DOHH2 (cell line): ENCODE results near the gene PGP.

ENCODE experiments used
- H3F3A ChIP-seq: fragments of 200-600 bp; sonication (generic), shearing (Covaris generic); 2 replicates; pipeline ENCODE4 v1.6.0; 2016; ENCODE audit warnings: antibody characterized with exemption, mild to moderate bottlenecking; ENCODE audit not compliant: control insufficient read depth, insufficient read depth
- H3K27ac ChIP-seq: fragments of 200-600 bp; sonication (generic); 2 replicates; pipeline ENCODE4 v1.5.1; 2014; ENCODE audit warnings: low read depth, mild to moderate bottlenecking, low read length, moderate library complexity
- H3K27me3 ChIP-seq: fragments of 200-600 bp; sonication (generic); 2 replicates; pipeline ENCODE4 v1.6.1; 2014; ENCODE audit warnings: mild to moderate bottlenecking, low read length, mixed read lengths; ENCODE audit not compliant: control insufficient read depth
- H3K36me3 ChIP-seq: fragments of 200-600 bp; sonication (generic); 2 replicates; pipeline ENCODE4 v1.6.1; 2014; ENCODE audit warnings: mild to moderate bottlenecking, low read length, moderate library complexity, mixed read lengths; ENCODE audit not compliant: control insufficient read depth
- H3K4me1 ChIP-seq: fragments of 200-600 bp; sonication (generic); 2 replicates; pipeline ENCODE4 v1.6.1; 2014; ENCODE audit warnings: mild to moderate bottlenecking, low read length, mixed read lengths; ENCODE audit not compliant: control insufficient read depth
- H3K4me2 ChIP-seq: fragments of 200-600 bp; sonication (generic); 2 replicates; pipeline ENCODE4 v1.6.0; 2014; ENCODE audit warnings: mild to moderate bottlenecking, low read length, moderate library complexity
- H3K4me3 ChIP-seq: fragments of 200-600 bp; sonication (generic); 2 replicates; pipeline ENCODE4 v1.5.1; 2014; ENCODE audit warnings: mild to moderate bottlenecking, low read length, mixed read lengths
- H3K79me2 ChIP-seq: fragments of 200-600 bp; sonication (generic); 2 replicates; pipeline ENCODE4 v1.6.1; 2014; ENCODE audit warnings: mild to moderate bottlenecking, low read length, mixed read lengths; ENCODE audit not compliant: control insufficient read depth
- H3K9me2 ChIP-seq: fragments of 200-600 bp; sonication (generic); replicated peaks from 2 replicates; pipeline ENCODE4 v1.6.1; 2014; ENCODE audit warnings: mild to moderate bottlenecking, low read length, mixed read lengths; ENCODE audit not compliant: control insufficient read depth
- H3K9me3 ChIP-seq: fragments of 200-600 bp; sonication (generic); 2 replicates; pipeline ENCODE4 v1.6.1; 2014; ENCODE audit warnings: antibody characterized with exemption, low read length, mixed read lengths; ENCODE audit not compliant: control insufficient read depth, insufficient read depth
- H4K20me1 ChIP-seq: fragments of 200-600 bp; sonication (generic); 2 replicates; pipeline ENCODE4 v1.6.0; 2014; ENCODE audit warnings: low read depth, mild to moderate bottlenecking, antibody characterized with exemption, low read length, moderate library complexity; ENCODE audit not compliant: control insufficient read depth, insufficient read depth
- EZH2phosphoT487 ChIP-seq: fragments of 200-600 bp; sonication (generic); IDR thresholded peaks from 2 replicates; pipeline ENCODE4 v1.6.1; 2017; ENCODE audit warnings: borderline replicate concordance, mild to moderate bottlenecking, antibody characterized with exemption, low read length, moderate library complexity, mixed read lengths
- TF ChIP-seq, protein P1 (sequence below): fragments of 200-600 bp; sonication (generic); IDR thresholded peaks from one replicate; pipeline ENCODE4 v1.5.1; 2014; ENCODE audit warnings: antibody characterized with exemption, mild to moderate bottlenecking, low read depth, low read length; ENCODE audit not compliant: poor library complexity, severe bottlenecking

PGP gene

DNA sequence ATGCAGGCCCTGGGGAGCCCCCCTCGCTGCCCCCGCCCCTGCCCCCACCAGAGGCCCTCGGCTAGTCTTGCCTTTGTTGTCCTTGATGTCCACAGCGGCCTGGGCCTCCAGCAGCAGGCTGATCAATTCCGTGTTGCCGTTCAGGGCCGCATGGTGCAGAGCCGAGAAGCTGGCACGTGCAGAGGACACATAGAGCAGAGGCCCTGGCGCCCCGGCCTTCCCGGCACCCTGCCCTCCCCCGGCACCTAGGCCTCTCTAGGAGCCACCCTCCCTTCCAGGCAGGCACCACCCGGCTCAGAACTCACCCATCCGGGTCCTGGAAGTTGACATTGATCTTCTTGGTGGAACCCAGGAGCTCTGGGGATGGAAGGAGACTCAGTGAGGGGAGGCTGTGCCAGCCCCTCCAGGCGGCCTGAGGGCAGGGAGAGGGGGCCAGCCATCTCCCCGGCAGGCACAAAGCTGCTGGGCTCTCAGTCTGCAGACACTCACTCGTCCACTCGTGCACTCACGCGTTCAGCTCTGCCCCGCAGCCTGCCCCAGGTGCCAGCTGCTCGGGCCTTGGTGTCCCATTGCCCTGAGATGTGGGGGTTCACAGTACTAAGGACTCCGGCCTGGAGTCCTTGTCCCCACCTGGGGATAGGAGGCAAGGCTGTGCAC lies 24.5 kb downstream of the PGP start:
- H3K4me1 ChIP-seq = peaks cover 2% of the 10 kb centered on the region
- H4K20me1 ChIP-seq = peaks cover 2% of the 10 kb centered on the region; the same call in 1 of the 2 replicates
- no peaks in the 10 kb centered on the region for H3F3A ChIP-seq
- peaks cover 19% of the 10 kb centered on the region for H3K27me3 ChIP-seq
- TF ChIP-seq, protein P1, sequence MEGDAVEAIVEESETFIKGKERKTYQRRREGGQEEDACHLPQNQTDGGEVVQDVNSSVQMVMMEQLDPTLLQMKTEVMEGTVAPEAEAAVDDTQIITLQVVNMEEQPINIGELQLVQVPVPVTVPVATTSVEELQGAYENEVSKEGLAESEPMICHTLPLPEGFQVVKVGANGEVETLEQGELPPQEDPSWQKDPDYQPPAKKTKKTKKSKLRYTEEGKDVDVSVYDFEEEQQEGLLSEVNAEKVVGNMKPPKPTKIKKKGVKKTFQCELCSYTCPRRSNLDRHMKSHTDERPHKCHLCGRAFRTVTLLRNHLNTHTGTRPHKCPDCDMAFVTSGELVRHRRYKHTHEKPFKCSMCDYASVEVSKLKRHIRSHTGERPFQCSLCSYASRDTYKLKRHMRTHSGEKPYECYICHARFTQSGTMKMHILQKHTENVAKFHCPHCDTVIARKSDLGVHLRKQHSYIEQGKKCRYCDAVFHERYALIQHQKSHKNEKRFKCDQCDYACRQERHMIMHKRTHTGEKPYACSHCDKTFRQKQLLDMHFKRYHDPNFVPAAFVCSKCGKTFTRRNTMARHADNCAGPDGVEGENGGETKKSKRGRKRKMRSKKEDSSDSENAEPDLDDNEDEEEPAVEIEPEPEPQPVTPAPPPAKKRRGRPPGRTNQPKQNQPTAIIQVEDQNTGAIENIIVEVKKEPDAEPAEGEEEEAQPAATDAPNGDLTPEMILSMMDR = no peak
- no peak for TF ChIP-seq EZH2phosphoT487
- H3K9me2 ChIP-seq = no peaks in the 10 kb centered on the region
- no peaks in the 10 kb centered on the region for H3K36me3 ChIP-seq
- H3K79me2 ChIP-seq = no peaks in the 10 kb centered on the region
- no peaks in the 10 kb centered on the region for H3K9me3 ChIP-seq
- H3K4me3 ChIP-seq = no peak overlapping the region
- no peak overlapping the region for H3K4me2 ChIP-seq
- no peak overlapping the region for H3K27ac ChIP-seq

DNA sequence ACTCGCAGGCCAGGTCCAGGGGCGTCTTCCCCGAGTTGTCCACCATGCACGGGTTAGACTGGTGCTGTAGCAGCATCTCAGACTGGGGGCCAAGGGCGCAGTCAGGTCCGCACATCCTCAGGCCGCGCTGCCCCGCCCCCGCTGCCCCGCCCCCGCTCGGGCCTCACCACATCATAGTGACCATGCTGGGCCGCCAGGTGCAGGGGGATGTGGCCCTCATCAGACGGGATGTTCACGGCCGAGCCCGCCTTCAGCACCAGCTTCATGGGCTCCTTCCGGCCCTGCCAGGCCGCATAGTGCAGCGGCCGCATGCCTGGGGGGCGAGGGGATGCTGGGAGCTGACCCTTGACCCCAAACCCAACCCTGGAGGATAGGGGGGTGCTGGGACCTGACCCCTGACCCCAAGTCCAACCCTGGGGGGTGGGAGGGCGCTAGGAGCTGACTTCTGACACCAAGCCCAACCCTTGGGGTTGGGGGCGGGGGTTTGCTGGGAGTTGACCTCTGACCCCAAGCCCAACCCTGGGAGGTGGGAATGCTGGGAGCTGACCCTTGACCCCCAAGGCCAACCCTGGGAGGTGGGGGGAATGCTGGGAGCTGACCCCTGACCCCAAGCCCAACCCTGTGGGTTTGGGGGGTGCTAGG lies 25.3 kb downstream of the PGP start:
- TF ChIP-seq, protein P1 = no peak
- no peak for TF ChIP-seq EZH2phosphoT487
- H3K4me3 ChIP-seq = no peak overlapping the region
- H3K27me3 ChIP-seq = peaks cover 12% of the 10 kb centered on the region
- H3K4me2 ChIP-seq = no peak overlapping the region
- no peak overlapping the region for H3K27ac ChIP-seq
- no peaks in the 10 kb centered on the region for H3K9me2 ChIP-seq
- no peaks in the 10 kb centered on the region for H3K36me3 ChIP-seq
- no peaks in the 10 kb centered on the region; the same call in 1 of the 2 replicates for H3K4me1 ChIP-seq
- H3K79me2 ChIP-seq = no peaks in the 10 kb centered on the region
- no peaks in the 10 kb centered on the region for H4K20me1 ChIP-seq
- no peaks in the 10 kb centered on the region for H3F3A ChIP-seq
- no peaks in the 10 kb centered on the region for H3K9me3 ChIP-seq

DNA sequence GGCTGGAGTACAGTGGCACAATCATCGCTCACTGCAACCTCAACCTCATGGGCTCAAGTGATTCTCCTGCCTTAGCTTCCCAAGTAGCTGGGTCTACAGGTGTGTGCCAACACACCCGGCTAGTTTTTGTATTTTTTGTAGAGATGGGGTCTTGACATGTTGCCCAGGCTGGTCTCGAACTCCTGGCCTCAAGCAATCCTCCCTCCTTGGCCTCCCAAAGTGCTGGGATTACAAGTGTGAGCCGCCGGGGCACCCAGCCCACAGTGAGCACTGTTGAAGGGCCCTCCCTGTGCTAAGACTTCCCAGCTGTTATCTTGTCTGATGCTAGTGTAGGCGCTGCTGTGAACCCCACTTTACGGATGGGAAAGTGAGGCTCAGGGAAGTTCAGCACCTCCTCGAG lies 26.2 kb downstream of the PGP start:
- Histone ChIP-seq H3K4me3 (no peak overlapping the region), H3K9me3 (no peaks in the 10 kb centered on the region), H3K27me3 (peaks cover 2% of the 10 kb centered on the region), H3K4me2 (no peak overlapping the region), H4K20me1 (no peaks in the 10 kb centered on the region), H3K9me2 (no peaks in the 10 kb centered on the region), H3K79me2 (no peaks in the 10 kb centered on the region), H3K36me3 (no peaks in the 10 kb centered on the region), H3K27ac (no peak overlapping the region), H3K4me1 (peaks cover 2% of the 10 kb centered on the region; the same call in 1 of the 2 replicates), H3F3A (no peaks in the 10 kb centered on the region)
- TF ChIP-seq, protein P1 = no peak
- no peak for TF ChIP-seq EZH2phosphoT487
